OCI-LY3 (cell line): ENCODE data around the gene FZD10.

Experiments used
- EZH2phosphoT487 ChIP-seq: fragments of 200-600 bp; shearing (Covaris generic); IDR thresholded peaks from 2 replicates; pipeline ENCODE4 v1.6.1; 2018; ENCODE audit warnings: antibody characterized with exemption, mixed run types, low read depth
- TF ChIP-seq, protein P1 (sequence below): fragments of 200-600, 300-600 bp; sonication (generic); IDR thresholded peaks from 2 replicates; pipeline ENCODE4 v1.5.1; 2014; ENCODE audit warnings: antibody characterized with exemption, low read length, low read depth

DNA sequence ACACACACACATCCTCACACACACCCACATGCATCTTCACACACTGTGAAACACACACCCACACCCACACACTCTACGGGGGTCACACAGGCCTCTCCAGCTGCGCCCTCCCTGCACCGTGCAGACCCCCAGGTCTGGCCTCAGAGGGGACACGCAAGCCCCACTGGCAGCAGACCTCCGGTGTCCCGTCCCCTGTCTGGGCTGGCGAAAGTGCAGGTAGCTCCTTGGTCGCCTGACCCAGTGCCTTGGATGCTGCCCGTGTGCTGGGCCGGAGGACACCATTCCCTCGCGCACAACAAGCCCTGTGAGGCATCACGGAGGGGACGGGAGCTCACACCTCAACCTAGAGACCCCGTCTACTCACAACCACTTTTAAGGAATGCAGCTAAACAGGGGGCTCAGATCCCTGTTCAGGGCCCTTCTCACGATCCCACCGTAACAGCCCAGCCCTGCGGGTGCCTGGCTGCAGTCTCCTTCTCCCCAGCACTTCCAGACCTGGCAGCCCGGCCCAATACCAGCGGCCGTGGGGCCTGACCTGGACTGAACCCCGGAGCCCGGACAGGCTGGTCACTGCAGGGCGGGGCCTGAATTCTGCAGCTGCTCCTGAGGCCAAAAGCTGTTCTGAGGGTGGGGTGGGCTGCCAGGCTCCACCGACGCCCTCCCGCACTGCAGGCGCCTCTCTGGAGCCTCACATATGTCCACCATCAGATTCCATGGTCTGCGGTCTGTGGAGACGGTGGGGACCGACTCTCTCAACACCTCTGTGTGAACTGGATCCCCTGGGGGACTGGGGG, 42.1 kb upstream of the FZD10 start:
- no peak for TF ChIP-seq EZH2phosphoT487
- TF ChIP-seq, protein P1, sequence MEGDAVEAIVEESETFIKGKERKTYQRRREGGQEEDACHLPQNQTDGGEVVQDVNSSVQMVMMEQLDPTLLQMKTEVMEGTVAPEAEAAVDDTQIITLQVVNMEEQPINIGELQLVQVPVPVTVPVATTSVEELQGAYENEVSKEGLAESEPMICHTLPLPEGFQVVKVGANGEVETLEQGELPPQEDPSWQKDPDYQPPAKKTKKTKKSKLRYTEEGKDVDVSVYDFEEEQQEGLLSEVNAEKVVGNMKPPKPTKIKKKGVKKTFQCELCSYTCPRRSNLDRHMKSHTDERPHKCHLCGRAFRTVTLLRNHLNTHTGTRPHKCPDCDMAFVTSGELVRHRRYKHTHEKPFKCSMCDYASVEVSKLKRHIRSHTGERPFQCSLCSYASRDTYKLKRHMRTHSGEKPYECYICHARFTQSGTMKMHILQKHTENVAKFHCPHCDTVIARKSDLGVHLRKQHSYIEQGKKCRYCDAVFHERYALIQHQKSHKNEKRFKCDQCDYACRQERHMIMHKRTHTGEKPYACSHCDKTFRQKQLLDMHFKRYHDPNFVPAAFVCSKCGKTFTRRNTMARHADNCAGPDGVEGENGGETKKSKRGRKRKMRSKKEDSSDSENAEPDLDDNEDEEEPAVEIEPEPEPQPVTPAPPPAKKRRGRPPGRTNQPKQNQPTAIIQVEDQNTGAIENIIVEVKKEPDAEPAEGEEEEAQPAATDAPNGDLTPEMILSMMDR: no peak
